ENCODE measurements around the gene ADAMTSL4. TPM values are rescaled to one million over a fixed set of nuclear protein-coding genes. Genes with fewer than 3 reads are reported as not detected.
"Not testable (repeated sequence)": the region's sequence is repeated elsewhere in the genome, so short reads cannot be mapped to it uniquely, and the experiment has no call there.

ADAMTSL4 gene
- total and polyA plus RNA-seq, 5 donors: 22.6 to 57.0 (median 34.9) TPM

GRCh38 chr1:150568594-150568966 lies 19.4 kb downstream of the ADAMTSL4 start:
- no peak for DNase-seq

GRCh38 chr1:150572918-150573647 lies 23.9 kb downstream of the ADAMTSL4 start:
- no peak for DNase-seq
- Histone ChIP-seq H3K4me1 (ENCODE audit: control insufficient read depth, insufficient read depth, low read length) (peaks cover 26% of the 10 kb centered on the region), H3K27ac (ENCODE audit: low read length) (peak overlapping the region; percentile 48), H3K27me3 (ENCODE audit: control insufficient read depth, insufficient read depth) (no peaks in the 10 kb centered on the region), H3K4me3 (ENCODE audit: low read length) (no peak overlapping the region), H3K9me3 (ENCODE audit: control insufficient read depth, low read length) (no peaks in the 10 kb centered on the region)
- ATAC-seq: no peak
- intact Hi-C loops (cut with DNase I): loop anchor here in 1 of 4 donors (5.0 kb wide), 1 partner anchor 39 kb away; no protein-coding TSS in a partner anchor
- 38% methylated on average over 4 of the region's 4 CpGs for WGBS

More at GRCh38 chr1:150568594-150568966, 19.4 kb downstream of the ADAMTSL4 start:
- peak overlapping the region; percentile 93 for H3K27ac ChIP-seq (ENCODE audit: low read length)
- H3K4me1 ChIP-seq (ENCODE audit: control insufficient read depth, insufficient read depth, low read length): peaks cover 30% of the 10 kb centered on the region
- intact Hi-C loops (cut with DNase I): loop anchor here in 1 of 4 donors (10.0 kb wide), 1 partner anchor 56 kb away; the partner anchor contains the start of gene ENSA
- ATAC-seq: peak in 1 of 2 donors; percentile 6
- H3K27me3 ChIP-seq (ENCODE audit: control insufficient read depth, insufficient read depth): no peaks in the 10 kb centered on the region
- no peaks in the 10 kb centered on the region for H3K9me3 ChIP-seq (ENCODE audit: control insufficient read depth, low read length)
- no peak overlapping the region for H3K4me3 ChIP-seq (ENCODE audit: low read length)

GRCh38 chr1:150573648-150574071 lies 24.5 kb downstream of the ADAMTSL4 start:
- intact Hi-C loops (cut with DNase I): loop anchor here in 1 of 4 donors (5.0 kb wide), 1 partner anchor 39 kb away; no protein-coding TSS in a partner anchor
- Histone ChIP-seq H3K27ac (ENCODE audit: low read length) (peak overlapping the region; percentile 48), H3K4me1 (ENCODE audit: control insufficient read depth, insufficient read depth, low read length) (peaks cover 21% of the 10 kb centered on the region)
- 80% methylated on average over 13 of the region's 13 CpGs for whole genome bisulfite sequencing
- H3K27me3 ChIP-seq (ENCODE audit: control insufficient read depth, insufficient read depth); DNase-seq; H3K9me3 ChIP-seq (ENCODE audit: control insufficient read depth, low read length); H3K4me3 ChIP-seq (ENCODE audit: low read length); ATAC-seq: not testable (repeated sequence)

GRCh38 chr1:150574260-150575071 lies 25.3 kb downstream of the ADAMTSL4 start:
- intact Hi-C loops (cut with DNase I): loop anchor here in 3 of 4 donors (5.0 kb wide), 2 partner anchors 38 to 48 kb away; no protein-coding TSS in a partner anchor
- H3K9me3 ChIP-seq (ENCODE audit: control insufficient read depth, low read length): no peaks in the 10 kb centered on the region
- peaks cover 14% of the 10 kb centered on the region for H3K4me1 ChIP-seq (ENCODE audit: control insufficient read depth, insufficient read depth, low read length)
- no peaks in the 10 kb centered on the region for H3K27me3 ChIP-seq (ENCODE audit: control insufficient read depth, insufficient read depth)
- DNase-seq (no peak), ATAC-seq (no peak)
- H3K4me3 ChIP-seq (ENCODE audit: low read length): peak overlapping the region; percentile 99
- WGBS: 48% methylated on average over 6 of the region's 6 CpGs
- peak overlapping the region; percentile 92 for H3K27ac ChIP-seq (ENCODE audit: low read length)

- no peak for ATAC-seq
These were observed 25.9 kb downstream of the ADAMTSL4 start for GRCh38 chr1:150575072-150575489.

GRCh38 chr1:150575518-150576366 lies 26.5 kb downstream of the ADAMTSL4 start:
- H3K27ac ChIP-seq (ENCODE audit: low read length): peak overlapping the region; percentile 96
- DNase-seq (no peak), ATAC-seq (no peak)
- H3K4me3 ChIP-seq (ENCODE audit: low read length): peak overlapping the region; percentile 99
- H3K4me1 ChIP-seq (ENCODE audit: control insufficient read depth, insufficient read depth, low read length): peaks cover 11% of the 10 kb centered on the region
- WGBS: 3% methylated on average over 1 of the region's 1 CpG
- intact Hi-C loops (cut with DNase I): loop anchor here in 2 of 4 donors (5.0 kb wide), 1 partner anchor 47 kb away; no protein-coding TSS in a partner anchor
- no peaks in the 10 kb centered on the region for H3K9me3 ChIP-seq (ENCODE audit: control insufficient read depth, low read length)
- no peaks in the 10 kb centered on the region for H3K27me3 ChIP-seq (ENCODE audit: control insufficient read depth, insufficient read depth)

More at GRCh38 chr1:150575072-150575489, 25.9 kb downstream of the ADAMTSL4 start:
- H3K4me1 ChIP-seq (ENCODE audit: control insufficient read depth, insufficient read depth, low read length): peaks cover 12% of the 10 kb centered on the region
- H3K4me3 ChIP-seq (ENCODE audit: low read length): peak overlapping the region; percentile 99
- no peak overlapping the region for H3K27ac ChIP-seq (ENCODE audit: low read length)
- H3K9me3 ChIP-seq (ENCODE audit: control insufficient read depth, low read length): no peaks in the 10 kb centered on the region
- intact Hi-C loops (cut with DNase I): loop anchor here in 2 of 4 donors (5.0 kb wide), 1 partner anchor 47 kb away; no protein-coding TSS in a partner anchor
- no peak for DNase-seq
- WGBS: 24% methylated on average over 4 of the region's 4 CpGs
- no peaks in the 10 kb centered on the region for H3K27me3 ChIP-seq (ENCODE audit: control insufficient read depth, insufficient read depth)

GRCh38 chr1:150576367-150576711 lies 27.1 kb downstream of the ADAMTSL4 start:
- H3K4me3 ChIP-seq (ENCODE audit: low read length): peak overlapping the region; percentile 99
- ATAC-seq: no peak
- no peaks in the 10 kb centered on the region for H3K9me3 ChIP-seq (ENCODE audit: control insufficient read depth, low read length)
- no peak for DNase-seq
- H3K27me3 ChIP-seq (ENCODE audit: control insufficient read depth, insufficient read depth): no peaks in the 10 kb centered on the region
- intact Hi-C loops (cut with DNase I): loop anchor here in 2 of 4 donors (5.0 kb wide), 1 partner anchor 46 kb away; no protein-coding TSS in a partner anchor
- H3K4me1 ChIP-seq (ENCODE audit: control insufficient read depth, insufficient read depth, low read length): peaks cover 7% of the 10 kb centered on the region
- WGBS: 4% methylated on average over 4 of the region's 4 CpGs
- no peak overlapping the region for H3K27ac ChIP-seq (ENCODE audit: low read length)

- Histone ChIP-seq H3K9me3 (ENCODE audit: control insufficient read depth, low read length) (no peaks in the 10 kb centered on the region), H3K4me1 (ENCODE audit: control insufficient read depth, insufficient read depth, low read length) (peaks cover 7% of the 10 kb centered on the region), H3K27ac (ENCODE audit: low read length) (peak overlapping the region; percentile 77), H3K4me3 (ENCODE audit: low read length) (peak overlapping the region; percentile 99), H3K27me3 (ENCODE audit: control insufficient read depth, insufficient read depth) (no peaks in the 10 kb centered on the region)
- intact Hi-C loops (cut with DNase I): loop anchor here in 2 of 4 donors (5.0 kb wide), 1 partner anchor 45 kb away; no protein-coding TSS in a partner anchor
- 7% methylated on average over 2 of the region's 2 CpGs for WGBS
- ATAC-seq: no peak
- DNase-seq: no peak
These were observed 27.8 kb downstream of the ADAMTSL4 start for GRCh38 chr1:150576794-150577556.

GRCh38 chr1:150577557-150578271 lies 28.5 kb downstream of the ADAMTSL4 start:
- intact Hi-C loops (cut with DNase I): loop anchor here in 2 of 4 donors (5.0 kb wide), 1 partner anchor 45 kb away; no protein-coding TSS in a partner anchor
- WGBS: 2% methylated on average over 11 of the region's 11 CpGs
- peak overlapping the region; percentile 100 for H3K27ac ChIP-seq (ENCODE audit: low read length)
- DNase-seq (no peak), ATAC-seq (no peak)
- H3K9me3 ChIP-seq (ENCODE audit: control insufficient read depth, low read length): no peaks in the 10 kb centered on the region
- no peaks in the 10 kb centered on the region for H3K27me3 ChIP-seq (ENCODE audit: control insufficient read depth, insufficient read depth)
- H3K4me1 ChIP-seq (ENCODE audit: control insufficient read depth, insufficient read depth, low read length): peaks cover 7% of the 10 kb centered on the region
- peak overlapping the region; percentile 99 for H3K4me3 ChIP-seq (ENCODE audit: low read length)
